HepG2 (cell line): Measurements from ENCODE around the gene NCBP2. TPM values are rescaled to one million over a fixed set of nuclear protein-coding genes. Genes with fewer than 3 reads are reported as not detected.
A peak's percentile ranks its signal among the peaks of the same experiment; 100 is the strongest.

Experiments used
- AKAP8 ChIP-seq: sonication (generic); formaldehyde crosslinking; IDR thresholded peaks from 2 replicates; pipeline ENCODE4 v1.5.1; 2020; ENCODE audit warnings: mild to moderate bottlenecking, missing genetic modification reagents
- KAT2B ChIP-seq: fragments of 150-350 bp; IDR thresholded peaks from 2 replicates; pipeline ENCODE4 v1.6.1; 2014; ENCODE audit warnings: low read depth, low read length, borderline replicate concordance
- KDM5B ChIP-seq: sonication (generic); formaldehyde crosslinking; IDR thresholded peaks from 2 replicates; pipeline ENCODE4 v1.4.0; 2020; ENCODE audit warnings: missing genetic modification reagents, mild to moderate bottlenecking, borderline replicate concordance
- KLF12 ChIP-seq: sonication (generic); formaldehyde crosslinking; IDR thresholded peaks from 2 replicates; pipeline ENCODE4 v1.4.0; 2020; ENCODE audit warnings: missing genetic modification reagents, borderline replicate concordance
- PHB2 ChIP-seq: fragments of 450-650 bp; IDR thresholded peaks from 2 replicates; pipeline ENCODE4 v1.6.1; 2018; ENCODE audit not compliant: partially characterized antibody
- RAD51 ChIP-seq: fragments of 450-650 bp; IDR thresholded peaks from 2 replicates; pipeline ENCODE4 v1.6.1; 2016; ENCODE audit warnings: borderline replicate concordance
- SAFB2 ChIP-seq: sonication (generic); formaldehyde crosslinking; IDR thresholded peaks from 2 replicates; pipeline ENCODE4 v1.5.1; 2020; ENCODE audit warnings: missing genetic modification reagents, low read depth, mild to moderate bottlenecking, borderline replicate concordance
- ZBTB8A ChIP-seq: sonication (generic); formaldehyde crosslinking; IDR thresholded peaks from 2 replicates; pipeline ENCODE4 v1.4.0; 2020; ENCODE audit warnings: mild to moderate bottlenecking, low read depth, missing genetic modification reagents, borderline replicate concordance
- ZKSCAN1 ChIP-seq: fragments of 150-350 bp; IDR thresholded peaks from 2 replicates; pipeline ENCODE4 v1.6.1; 2014; ENCODE audit warnings: low read length
- ZNF136 ChIP-seq: sonication (generic); formaldehyde crosslinking; IDR thresholded peaks from 2 replicates; pipeline ENCODE4 v1.8.1; 2022; ENCODE audit warnings: low read depth, mild to moderate bottlenecking, moderate library complexity, missing genetic modification reagents
- ZNF333 ChIP-seq: sonication (generic); formaldehyde crosslinking; IDR thresholded peaks from 2 replicates; pipeline ENCODE4 v1.4.0; 2020; ENCODE audit warnings: mild to moderate bottlenecking, missing genetic modification reagents, borderline replicate concordance
- ZNF564 ChIP-seq: sonication (generic); formaldehyde crosslinking; IDR thresholded peaks from 2 replicates; pipeline ENCODE4 v1.8.1; 2023; ENCODE audit warnings: mild to moderate bottlenecking, missing genetic modification reagents
- ZNF644 ChIP-seq: IDR thresholded peaks from 2 replicates; pipeline ENCODE4 v1.6.1; 2016; ENCODE audit warnings: low read depth
- ZSCAN20 ChIP-seq: sonication (generic); formaldehyde crosslinking; IDR thresholded peaks from 2 replicates; pipeline ENCODE4 v1.4.0; 2020; ENCODE audit warnings: missing genetic modification reagents, mild to moderate bottlenecking, borderline replicate concordance
- polyA plus RNA-seq, 8 experiments: library from polyadenylated mRNA; depleted of rRNA in 3 of 8; stranded (reverse) in 7 of 8; unstranded in 1 of 8; fragments of >200 nt; fragmentation: Illumina TruSeq in 4 of 8; extraction: Trizol in 4 of 8; gene quantifications; 2 replicates each; pipeline versions ENCODE4 v1.2.1 to v1.2.3, GENCODE V29; 2011 to 2016; ENCODE audit warnings: low read depth in 4 of 8, missing spikeins in 1 of 8, mixed read lengths in 1 of 8; ENCODE audit not compliant: insufficient read depth in 1 of 8
- total RNA-seq, 5 experiments: library from RNA; depleted of rRNA; stranded (reverse); fragments of >200 nt; fragmentation: Illumina TruSeq; extraction: Trizol; gene quantifications; 2 replicates each; pipeline ENCODE4 v1.2.3, GENCODE V29; 2016; ENCODE audit warnings: low read depth in 1 of 5
- TF ChIP-seq, protein P1 (sequence below): sonication (generic); formaldehyde crosslinking; IDR thresholded peaks from 2 replicates; pipeline ENCODE4 v1.4.0; 2020; ENCODE audit warnings: mild to moderate bottlenecking, missing genetic modification reagents
- TF ChIP-seq, protein P2 (sequence below): sonication (generic); formaldehyde crosslinking; IDR thresholded peaks from 2 replicates; pipeline ENCODE4 v1.4.0; 2020; ENCODE audit warnings: mild to moderate bottlenecking, missing genetic modification reagents
- TF ChIP-seq, protein P3 (sequence below): sonication (generic); formaldehyde crosslinking; IDR thresholded peaks from 2 replicates; pipeline ENCODE4 v1.4.0; 2020; ENCODE audit warnings: missing genetic modification reagents
- TF ChIP-seq, protein P4 (sequence below): sonication (generic); formaldehyde crosslinking; IDR thresholded peaks from 2 replicates; pipeline ENCODE4 v1.8.0; 2022; ENCODE audit warnings: missing genetic modification reagents, mild to moderate bottlenecking, borderline replicate concordance
- TF ChIP-seq, protein P5 (sequence below): sonication (generic); formaldehyde crosslinking; IDR thresholded peaks from 2 replicates; pipeline ENCODE4 v1.8.0; 2022; ENCODE audit warnings: missing genetic modification reagents, mild to moderate bottlenecking, inconsistent platforms, borderline replicate concordance

Gene NCBP2
- total and polyA plus RNA-seq, 2 of the 13 experiments (the other 11 are each of a cell fraction or from before 2014, with no cell fraction given): 58.7 to 95.5 TPM

DNA sequence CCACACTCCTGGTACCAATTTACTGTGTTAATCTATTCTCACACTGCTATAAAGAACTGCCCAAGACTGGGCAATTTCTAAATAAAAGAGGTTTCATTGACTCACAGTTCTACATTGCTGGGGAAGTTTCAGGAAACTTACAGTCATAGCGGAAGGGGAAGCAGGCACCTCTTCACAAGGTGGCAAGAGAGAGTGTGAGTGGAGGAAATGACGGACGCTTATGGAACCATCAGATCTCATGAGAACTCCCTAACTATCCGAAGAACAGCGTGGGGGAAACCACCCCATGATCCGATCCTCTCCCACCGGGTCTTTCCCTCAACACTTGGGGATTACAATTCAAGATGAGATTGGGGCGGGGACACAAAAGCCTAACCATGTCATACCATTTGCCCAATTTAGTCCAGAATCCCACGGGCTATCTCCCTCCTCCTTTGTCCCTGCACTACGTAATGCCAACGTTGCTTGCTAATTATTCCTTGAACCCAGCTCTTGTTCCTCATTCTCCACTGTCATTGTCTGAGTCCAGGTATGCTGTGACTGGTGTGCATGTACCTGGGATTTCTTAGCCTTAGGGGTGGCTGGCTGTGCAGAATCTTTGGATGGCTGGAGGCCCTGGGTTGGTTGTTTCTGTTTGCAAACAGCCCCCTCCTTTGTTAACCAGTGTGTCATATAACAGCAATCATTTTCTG lies 22.9 kb upstream of the NCBP2 start (continued):
- TF ChIP-seq, protein P1, sequence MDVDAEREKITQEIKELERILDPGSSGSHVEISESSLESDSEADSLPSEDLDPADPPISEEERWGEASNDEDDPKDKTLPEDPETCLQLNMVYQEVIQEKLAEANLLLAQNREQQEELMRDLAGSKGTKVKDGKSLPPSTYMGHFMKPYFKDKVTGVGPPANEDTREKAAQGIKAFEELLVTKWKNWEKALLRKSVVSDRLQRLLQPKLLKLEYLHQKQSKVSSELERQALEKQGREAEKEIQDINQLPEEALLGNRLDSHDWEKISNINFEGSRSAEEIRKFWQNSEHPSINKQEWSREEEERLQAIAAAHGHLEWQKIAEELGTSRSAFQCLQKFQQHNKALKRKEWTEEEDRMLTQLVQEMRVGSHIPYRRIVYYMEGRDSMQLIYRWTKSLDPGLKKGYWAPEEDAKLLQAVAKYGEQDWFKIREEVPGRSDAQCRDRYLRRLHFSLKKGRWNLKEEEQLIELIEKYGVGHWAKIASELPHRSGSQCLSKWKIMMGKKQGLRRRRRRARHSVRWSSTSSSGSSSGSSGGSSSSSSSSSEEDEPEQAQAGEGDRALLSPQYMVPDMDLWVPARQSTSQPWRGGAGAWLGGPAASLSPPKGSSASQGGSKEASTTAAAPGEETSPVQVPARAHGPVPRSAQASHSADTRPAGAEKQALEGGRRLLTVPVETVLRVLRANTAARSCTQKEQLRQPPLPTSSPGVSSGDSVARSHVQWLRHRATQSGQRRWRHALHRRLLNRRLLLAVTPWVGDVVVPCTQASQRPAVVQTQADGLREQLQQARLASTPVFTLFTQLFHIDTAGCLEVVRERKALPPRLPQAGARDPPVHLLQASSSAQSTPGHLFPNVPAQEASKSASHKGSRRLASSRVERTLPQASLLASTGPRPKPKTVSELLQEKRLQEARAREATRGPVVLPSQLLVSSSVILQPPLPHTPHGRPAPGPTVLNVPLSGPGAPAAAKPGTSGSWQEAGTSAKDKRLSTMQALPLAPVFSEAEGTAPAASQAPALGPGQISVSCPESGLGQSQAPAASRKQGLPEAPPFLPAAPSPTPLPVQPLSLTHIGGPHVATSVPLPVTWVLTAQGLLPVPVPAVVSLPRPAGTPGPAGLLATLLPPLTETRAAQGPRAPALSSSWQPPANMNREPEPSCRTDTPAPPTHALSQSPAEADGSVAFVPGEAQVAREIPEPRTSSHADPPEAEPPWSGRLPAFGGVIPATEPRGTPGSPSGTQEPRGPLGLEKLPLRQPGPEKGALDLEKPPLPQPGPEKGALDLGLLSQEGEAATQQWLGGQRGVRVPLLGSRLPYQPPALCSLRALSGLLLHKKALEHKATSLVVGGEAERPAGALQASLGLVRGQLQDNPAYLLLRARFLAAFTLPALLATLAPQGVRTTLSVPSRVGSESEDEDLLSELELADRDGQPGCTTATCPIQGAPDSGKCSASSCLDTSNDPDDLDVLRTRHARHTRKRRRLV: no peak
- no peak for TF ChIP-seq SAFB2 (CRISPR knock-in tag)
- TF ChIP-seq, protein P2, sequence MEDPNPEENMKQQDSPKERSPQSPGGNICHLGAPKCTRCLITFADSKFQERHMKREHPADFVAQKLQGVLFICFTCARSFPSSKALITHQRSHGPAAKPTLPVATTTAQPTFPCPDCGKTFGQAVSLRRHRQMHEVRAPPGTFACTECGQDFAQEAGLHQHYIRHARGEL: no peak
- TF ChIP-seq ZKSCAN1: no peak
- TF ChIP-seq ZNF564 (CRISPR knock-in tag): no peak
- TF ChIP-seq, protein P3, sequence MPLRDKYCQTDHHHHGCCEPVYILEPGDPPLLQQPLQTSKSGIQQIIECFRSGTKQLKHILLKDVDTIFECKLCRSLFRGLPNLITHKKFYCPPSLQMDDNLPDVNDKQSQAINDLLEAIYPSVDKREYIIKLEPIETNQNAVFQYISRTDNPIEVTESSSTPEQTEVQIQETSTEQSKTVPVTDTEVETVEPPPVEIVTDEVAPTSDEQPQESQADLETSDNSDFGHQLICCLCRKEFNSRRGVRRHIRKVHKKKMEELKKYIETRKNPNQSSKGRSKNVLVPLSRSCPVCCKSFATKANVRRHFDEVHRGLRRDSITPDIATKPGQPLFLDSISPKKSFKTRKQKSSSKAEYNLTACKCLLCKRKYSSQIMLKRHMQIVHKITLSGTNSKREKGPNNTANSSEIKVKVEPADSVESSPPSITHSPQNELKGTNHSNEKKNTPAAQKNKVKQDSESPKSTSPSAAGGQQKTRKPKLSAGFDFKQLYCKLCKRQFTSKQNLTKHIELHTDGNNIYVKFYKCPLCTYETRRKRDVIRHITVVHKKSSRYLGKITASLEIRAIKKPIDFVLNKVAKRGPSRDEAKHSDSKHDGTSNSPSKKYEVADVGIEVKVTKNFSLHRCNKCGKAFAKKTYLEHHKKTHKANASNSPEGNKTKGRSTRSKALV (CRISPR knock-in tag): no peak
- TF ChIP-seq KDM5B (CRISPR knock-in tag): no peak
- no peak for TF ChIP-seq ZNF333
- TF ChIP-seq KLF12 (CRISPR knock-in tag): no peak
- no peak for TF ChIP-seq ZSCAN20 (CRISPR knock-in tag)
- TF ChIP-seq AKAP8 (CRISPR knock-in tag): peak; percentile 71; the same call in 1 of the 2 replicates
- no peak for TF ChIP-seq ZNF644 (CRISPR knock-in tag)
- TF ChIP-seq ZNF136: no peak
- TF ChIP-seq, protein P4, sequence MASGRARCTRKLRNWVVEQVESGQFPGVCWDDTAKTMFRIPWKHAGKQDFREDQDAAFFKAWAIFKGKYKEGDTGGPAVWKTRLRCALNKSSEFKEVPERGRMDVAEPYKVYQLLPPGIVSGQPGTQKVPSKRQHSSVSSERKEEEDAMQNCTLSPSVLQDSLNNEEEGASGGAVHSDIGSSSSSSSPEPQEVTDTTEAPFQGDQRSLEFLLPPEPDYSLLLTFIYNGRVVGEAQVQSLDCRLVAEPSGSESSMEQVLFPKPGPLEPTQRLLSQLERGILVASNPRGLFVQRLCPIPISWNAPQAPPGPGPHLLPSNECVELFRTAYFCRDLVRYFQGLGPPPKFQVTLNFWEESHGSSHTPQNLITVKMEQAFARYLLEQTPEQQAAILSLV (CRISPR knock-in tag): no peak
- no peak for TF ChIP-seq ZBTB8A
- no peak for TF ChIP-seq KAT2B
- no peak for TF ChIP-seq RAD51
- TF ChIP-seq, protein P5, sequence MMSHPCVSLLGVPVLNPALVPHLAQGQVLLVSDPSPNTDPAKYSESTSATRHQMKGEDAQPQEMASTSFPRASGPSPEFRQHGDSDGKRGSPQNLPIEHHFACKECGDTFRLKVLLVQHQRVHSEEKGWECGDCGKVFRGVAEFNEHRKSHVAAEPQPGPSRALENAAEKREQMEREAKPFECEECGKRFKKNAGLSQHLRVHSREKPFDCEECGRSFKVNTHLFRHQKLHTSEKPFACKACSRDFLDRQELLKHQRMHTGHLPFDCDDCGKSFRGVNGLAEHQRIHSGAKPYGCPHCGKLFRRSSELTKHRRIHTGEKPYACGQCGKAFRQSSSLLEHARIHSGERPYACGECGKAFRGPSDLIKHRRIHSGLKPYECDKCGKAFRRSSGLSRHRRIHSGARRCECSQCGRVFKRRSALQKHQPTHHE: no peak
- TF ChIP-seq PHB2: no peak
